ENCODE measurements around the gene DIO3. TPM values are rescaled to one million over a fixed set of nuclear protein-coding genes. Genes with fewer than 3 reads are reported as not detected.
"Not testable (repeated sequence)": the region's sequence is repeated elsewhere in the genome, so short reads cannot be mapped to it uniquely, and the experiment has no call there.

The DIO3 gene
- total RNA-seq, 1 donor from 2014 or later = 4.4 TPM

GRCh38 chr14:101547961-101548669, 13.2 kb upstream of the DIO3 start:
- peaks cover 13% of the 10 kb centered on the region for H3K27me3 Mint-ChIP-seq
- peaks cover 3% of the 10 kb centered on the region for H3K9me3 Mint-ChIP-seq (ENCODE audit: low read depth)
- TF ChIP-seq CTCF (IDR thresholded peaks at IDR 0.05; ENCODE audit: unreplicated experiment) = no peak
- no peak for DNase-seq (ENCODE audit: low spot score, unreplicated experiment)
- no peak overlapping the region for H3K4me3 Mint-ChIP-seq (ENCODE audit: low read depth)
- H3K27ac Mint-ChIP-seq = no peak overlapping the region
- no peaks in the 10 kb centered on the region for H3K4me1 Mint-ChIP-seq (ENCODE audit: low read depth)
- no peaks in the 10 kb centered on the region for H3K36me3 Mint-ChIP-seq (ENCODE audit: insufficient read depth)

GRCh38 chr14:101548710-101549109, 12.6 kb upstream of the DIO3 start:
- H3K4me1 Mint-ChIP-seq (ENCODE audit: low read depth) = no peaks in the 10 kb centered on the region
- no peak overlapping the region for H3K4me3 Mint-ChIP-seq (ENCODE audit: low read depth)
- H3K27me3 Mint-ChIP-seq = peaks cover 18% of the 10 kb centered on the region
- H3K9me3 Mint-ChIP-seq (ENCODE audit: low read depth) = peaks cover 3% of the 10 kb centered on the region
- DNase-seq (ENCODE audit: low spot score, unreplicated experiment) = no peak
- no peak overlapping the region for H3K27ac Mint-ChIP-seq
- H3K36me3 Mint-ChIP-seq (ENCODE audit: insufficient read depth) = no peaks in the 10 kb centered on the region
- no peak for TF ChIP-seq CTCF (IDR thresholded peaks at IDR 0.05; ENCODE audit: unreplicated experiment)

GRCh38 chr14:101549154-101549553, 12.1 kb upstream of the DIO3 start:
- no peak for TF ChIP-seq CTCF (IDR thresholded peaks at IDR 0.05; ENCODE audit: unreplicated experiment)
- Mint-ChIP-seq H3K4me1 (ENCODE audit: low read depth) (no peaks in the 10 kb centered on the region), H3K36me3 (ENCODE audit: insufficient read depth) (no peaks in the 10 kb centered on the region), H3K9me3 (ENCODE audit: low read depth) (peaks cover 3% of the 10 kb centered on the region), H3K4me3 (ENCODE audit: low read depth) (no peak overlapping the region), H3K27me3 (peaks cover 20% of the 10 kb centered on the region), H3K27ac (no peak overlapping the region)
- DNase-seq (ENCODE audit: low spot score, unreplicated experiment) = no peak

GRCh38 chr14:101550202-101550912, 10.9 kb upstream of the DIO3 start:
- not testable (repeated sequence) for DNase-seq (ENCODE audit: low spot score, unreplicated experiment); H3K9me3 Mint-ChIP-seq (ENCODE audit: low read depth); H3K4me3 Mint-ChIP-seq (ENCODE audit: low read depth); H3K4me1 Mint-ChIP-seq (ENCODE audit: low read depth); H3K36me3 Mint-ChIP-seq (ENCODE audit: insufficient read depth); H3K27ac Mint-ChIP-seq
- H3K27me3 Mint-ChIP-seq = peaks cover 24% of the 10 kb centered on the region

GRCh38 chr14:101551729-101552595, 9.3 kb upstream of the DIO3 start:
- H3K27ac Mint-ChIP-seq = no peak overlapping the region
- H3K36me3 Mint-ChIP-seq (ENCODE audit: insufficient read depth) = no peaks in the 10 kb centered on the region
- H3K4me1 Mint-ChIP-seq (ENCODE audit: low read depth) = peaks cover 3% of the 10 kb centered on the region
- no peaks in the 10 kb centered on the region for H3K9me3 Mint-ChIP-seq (ENCODE audit: low read depth)
- peaks cover 29% of the 10 kb centered on the region for H3K27me3 Mint-ChIP-seq
- DNase-seq (ENCODE audit: low spot score, unreplicated experiment) = no peak
- H3K4me3 Mint-ChIP-seq (ENCODE audit: low read depth) = no peak overlapping the region
- TF ChIP-seq CTCF (IDR thresholded peaks at IDR 0.05; ENCODE audit: unreplicated experiment) = no peak
